Dedifferentiated amniotic fluid mesenchymal stem cell (primary cell): Measurements from ENCODE around the gene KIF26A.

Experiments
- DNase-seq: peaks from one replicate; pipeline ENCODE4 v3.0.0-alpha.2; 2016; ENCODE audit errors: extremely low spot score

KIF26A gene

DNA sequence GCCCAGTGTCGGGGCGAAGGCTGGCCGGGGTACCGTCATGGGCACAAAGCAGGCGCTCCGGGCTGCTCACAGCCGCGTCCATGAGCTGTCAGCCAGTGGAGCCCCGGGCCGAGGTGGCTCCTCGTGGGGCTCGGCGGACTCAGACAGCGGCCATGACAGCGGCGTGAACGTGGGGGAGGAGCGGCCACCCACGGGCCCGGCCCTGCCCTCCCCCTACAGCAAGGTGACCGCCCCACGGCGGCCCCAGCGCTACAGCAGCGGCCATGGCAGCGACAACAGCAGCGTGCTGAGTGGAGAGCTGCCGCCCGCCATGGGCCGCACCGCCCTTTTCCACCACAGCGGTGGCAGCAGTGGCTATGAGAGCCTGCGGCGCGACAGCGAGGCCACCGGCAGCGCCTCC, 39.0 kb downstream of the KIF26A start:
- no peak for DNase-seq

GRCh38 chr14:104178279-104178678, 39.9 kb downstream of the KIF26A start:
- DNase-seq = no peak

DNA sequence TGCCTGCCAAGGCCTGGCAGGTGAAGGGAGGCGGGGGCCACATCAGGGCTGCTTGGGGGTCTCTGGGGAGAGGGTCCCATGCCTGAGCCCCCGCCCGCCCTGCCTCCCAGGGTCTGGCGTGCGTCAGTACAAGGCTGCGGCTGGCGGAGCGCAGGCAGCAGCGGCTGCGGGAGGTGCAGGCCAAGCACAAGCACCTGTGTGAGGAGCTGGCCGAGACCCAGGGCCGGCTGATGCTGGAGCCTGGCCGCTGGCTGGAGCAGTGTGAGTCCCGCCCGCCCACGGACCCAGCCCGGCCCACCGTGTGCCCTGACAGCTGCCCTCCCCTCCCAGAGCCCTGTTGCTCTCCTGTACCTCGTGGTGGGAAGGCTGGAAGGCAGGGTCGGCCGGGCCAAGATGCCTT, 40.7 kb downstream of the KIF26A start:
- no peak for DNase-seq

GRCh38 chr14:104179564-104180129, 41.3 kb downstream of the KIF26A start:
- DNase-seq = no peak

- no peak for DNase-seq
Measured at GRCh38 chr14:104180561-104181165, 42.3 kb downstream of the KIF26A start.

- DNase-seq = no peak
Measured at GRCh38 chr14:104181761-104182530, 43.6 kb downstream of the KIF26A start.

GRCh38 chr14:104182857-104183425, 44.6 kb downstream of the KIF26A start:
- no peak for DNase-seq

DNA sequence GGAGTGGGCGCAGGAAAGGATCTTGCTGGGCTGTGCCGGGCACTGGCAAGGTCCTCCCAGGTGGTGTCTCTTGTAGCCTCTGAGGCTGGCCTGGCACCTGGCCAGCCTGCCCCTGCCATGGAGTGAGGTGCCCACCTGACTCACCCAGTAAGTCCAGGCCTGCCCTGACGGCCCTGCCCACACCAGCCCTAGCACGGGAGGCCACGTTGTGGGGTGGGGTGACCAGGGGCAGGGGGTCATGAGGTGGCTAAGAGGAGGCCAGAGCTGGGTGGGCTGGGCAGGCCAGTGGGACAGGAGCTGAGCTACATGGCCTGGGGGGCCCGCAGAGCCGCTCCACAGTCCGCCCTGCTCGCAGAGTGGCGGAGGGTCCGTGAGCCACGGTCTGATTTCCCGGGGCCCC, 45.4 kb downstream of the KIF26A start:
- DNase-seq = no peak

- DNase-seq = no peak
Measured at GRCh38 chr14:104184506-104184905, 46.1 kb downstream of the KIF26A start.

GRCh38 chr14:104184911-104185499, 46.6 kb downstream of the KIF26A start:
- DNase-seq = no peak

DNA sequence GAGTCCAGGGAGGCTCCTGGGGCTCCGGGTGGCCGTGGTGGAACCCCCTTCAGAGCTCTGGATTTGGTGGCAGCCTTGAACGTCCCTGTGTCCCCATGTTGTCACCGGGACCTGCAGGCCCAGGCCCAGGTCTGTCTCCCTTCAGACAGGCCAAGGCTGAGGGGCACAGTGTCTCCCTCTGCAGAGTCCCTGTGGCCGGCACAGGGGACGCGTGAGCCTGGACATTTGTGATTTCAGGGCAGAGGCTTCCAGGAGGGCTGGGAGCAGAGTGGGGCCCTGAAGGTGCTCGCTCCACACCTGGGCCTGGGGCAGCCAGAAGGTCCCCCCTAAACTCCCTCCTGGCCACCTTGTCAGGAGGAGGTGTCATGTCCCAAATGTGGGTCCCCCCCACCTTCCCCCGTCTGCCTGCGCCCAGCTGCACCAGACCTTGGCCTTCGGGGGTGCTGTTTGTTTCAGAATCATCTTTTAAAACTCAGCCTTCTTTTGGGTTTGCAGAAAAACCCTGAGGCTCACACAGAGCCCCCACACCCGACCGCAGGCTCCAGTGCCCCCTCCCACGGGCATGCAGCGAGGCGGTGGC, 47.6 kb downstream of the KIF26A start:
- no peak for DNase-seq

DNA sequence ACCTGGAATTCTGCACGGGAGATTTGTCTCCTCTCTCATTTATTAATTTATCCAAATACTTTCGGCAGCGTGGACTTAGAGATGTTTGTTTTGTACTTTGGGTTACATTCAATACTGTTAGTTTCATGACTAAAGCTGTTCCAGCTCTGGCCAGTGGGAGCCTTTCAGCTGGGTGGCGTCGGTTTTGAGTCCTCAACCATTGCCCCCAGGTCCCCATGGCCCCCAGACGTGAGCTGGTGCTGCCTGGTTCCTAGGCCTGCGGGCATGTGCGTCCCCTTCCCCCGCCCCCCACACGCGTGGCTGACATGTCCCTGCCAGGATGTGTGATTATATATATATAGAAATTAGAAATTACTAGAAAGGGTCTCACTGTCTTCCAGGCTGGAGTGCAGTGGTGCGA, 48.2 kb downstream of the KIF26A start:
- no peak for DNase-seq

GRCh38 chr14:104187121-104187889, 48.9 kb downstream of the KIF26A start:
- DNase-seq = no peak

GRCh38 chr14:104187931-104188726, 49.7 kb downstream of the KIF26A start:
- no peak for DNase-seq

DNA sequence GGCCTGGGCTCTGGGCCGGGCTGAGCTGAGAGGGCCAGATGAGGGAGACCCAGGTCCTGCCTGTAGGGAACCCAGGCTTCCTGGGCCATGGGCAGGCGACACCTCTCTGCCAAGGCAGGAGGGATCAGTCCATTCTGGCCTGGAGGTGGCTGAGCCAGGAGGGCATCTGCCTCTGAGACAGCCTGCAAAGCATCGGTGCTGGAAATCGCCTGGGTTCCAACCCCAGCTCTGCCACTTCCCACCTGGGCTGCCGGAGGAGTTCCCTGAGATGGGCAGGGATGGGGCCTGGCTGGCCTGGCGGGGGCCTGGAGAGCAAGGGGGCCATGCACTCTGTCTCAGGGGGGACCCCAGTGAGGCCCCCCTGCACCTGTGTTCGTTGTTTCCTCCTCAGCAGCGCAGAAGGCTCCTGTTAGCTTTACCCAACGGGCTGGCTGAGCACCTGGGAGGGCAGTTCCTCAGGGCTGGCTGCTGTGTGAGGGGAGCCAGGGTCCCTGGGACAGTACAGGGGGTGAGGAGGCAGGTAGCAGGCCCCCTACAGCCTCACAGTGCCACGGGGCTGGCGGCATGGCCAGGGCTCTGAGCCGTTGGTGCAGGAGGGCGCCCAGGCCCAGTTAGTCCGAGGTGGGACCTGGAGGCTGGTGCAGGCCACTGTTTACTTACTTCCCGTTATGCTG, 50.5 kb downstream of the KIF26A start:
- DNase-seq = no peak

DNA sequence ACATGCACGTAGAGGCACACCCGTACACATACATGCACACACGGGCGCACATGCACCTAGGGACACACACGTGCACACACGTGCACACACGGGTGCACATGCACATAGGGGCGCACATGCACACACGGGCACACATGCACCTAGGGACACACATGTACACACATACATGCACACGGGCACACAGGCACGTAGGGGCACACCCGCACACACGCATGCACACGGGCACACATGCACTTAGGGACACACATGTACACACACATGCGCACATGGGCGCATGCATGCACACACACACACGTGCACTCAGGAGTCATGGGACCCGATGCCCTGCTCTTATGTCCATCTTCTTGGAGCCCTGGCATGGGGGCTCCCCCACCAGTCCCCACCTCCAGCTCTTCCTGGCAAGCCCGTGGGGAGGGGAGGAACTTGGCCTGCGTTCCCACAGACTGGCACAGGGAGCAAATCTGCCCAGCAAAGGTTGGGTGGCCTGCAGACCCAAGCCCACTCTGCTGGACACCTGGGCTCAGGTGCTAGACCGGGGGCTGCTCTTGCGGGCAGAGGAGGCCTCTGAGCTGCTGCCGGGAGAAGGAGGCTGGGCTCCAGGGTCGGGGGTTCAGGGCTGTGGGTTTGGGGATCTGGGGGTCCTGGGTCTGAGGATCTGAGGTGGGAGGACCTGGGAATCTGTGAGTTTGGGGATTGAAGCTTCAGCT, 51.4 kb downstream of the KIF26A start:
- DNase-seq = no peak

DNA sequence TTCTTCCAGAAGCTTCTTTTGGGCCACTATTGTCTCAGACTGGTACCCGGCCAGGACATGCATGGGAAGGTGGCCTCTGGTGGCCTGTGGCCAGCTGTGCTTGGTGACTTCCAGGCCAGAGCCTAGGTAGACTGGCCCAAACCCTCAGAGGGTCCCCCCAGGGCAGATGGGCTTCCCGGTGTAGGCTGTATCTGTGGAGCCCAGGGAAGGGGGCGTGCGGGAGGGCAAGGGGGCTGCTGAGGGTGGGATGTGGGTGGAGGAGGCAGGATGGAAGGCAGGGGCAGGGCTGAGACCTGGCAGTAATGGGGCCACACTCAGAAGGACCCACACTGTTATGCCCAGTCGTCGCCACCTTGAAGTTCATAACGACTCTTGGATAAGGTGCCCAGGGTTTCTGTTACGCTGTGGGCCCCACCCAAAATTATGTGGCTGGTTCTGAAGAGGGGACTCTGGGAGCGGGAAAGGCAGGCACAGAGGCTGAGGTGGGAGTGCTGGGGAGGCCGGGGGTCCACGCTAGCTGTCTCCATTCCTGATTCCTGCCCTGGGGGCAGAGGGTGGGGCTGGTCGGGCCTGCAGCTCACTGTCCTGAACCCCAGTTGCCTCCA, 52.1 kb downstream of the KIF26A start:
- no peak for DNase-seq

- no peak for DNase-seq
Measured at GRCh38 chr14:104191409-104191997, 53.1 kb downstream of the KIF26A start.
